Measurements from ENCODE around the gene ATP8B3. TPM values are rescaled to one million over a fixed set of nuclear protein-coding genes. Genes with fewer than 3 reads are reported as not detected.
"Not testable (repeated sequence)": the region's sequence is repeated elsewhere in the genome, so short reads cannot be mapped to it uniquely, and the experiment has no call there.

The ATP8B3 gene
- total RNA-seq, 1 donor from 2014 or later = not detected

DNA sequence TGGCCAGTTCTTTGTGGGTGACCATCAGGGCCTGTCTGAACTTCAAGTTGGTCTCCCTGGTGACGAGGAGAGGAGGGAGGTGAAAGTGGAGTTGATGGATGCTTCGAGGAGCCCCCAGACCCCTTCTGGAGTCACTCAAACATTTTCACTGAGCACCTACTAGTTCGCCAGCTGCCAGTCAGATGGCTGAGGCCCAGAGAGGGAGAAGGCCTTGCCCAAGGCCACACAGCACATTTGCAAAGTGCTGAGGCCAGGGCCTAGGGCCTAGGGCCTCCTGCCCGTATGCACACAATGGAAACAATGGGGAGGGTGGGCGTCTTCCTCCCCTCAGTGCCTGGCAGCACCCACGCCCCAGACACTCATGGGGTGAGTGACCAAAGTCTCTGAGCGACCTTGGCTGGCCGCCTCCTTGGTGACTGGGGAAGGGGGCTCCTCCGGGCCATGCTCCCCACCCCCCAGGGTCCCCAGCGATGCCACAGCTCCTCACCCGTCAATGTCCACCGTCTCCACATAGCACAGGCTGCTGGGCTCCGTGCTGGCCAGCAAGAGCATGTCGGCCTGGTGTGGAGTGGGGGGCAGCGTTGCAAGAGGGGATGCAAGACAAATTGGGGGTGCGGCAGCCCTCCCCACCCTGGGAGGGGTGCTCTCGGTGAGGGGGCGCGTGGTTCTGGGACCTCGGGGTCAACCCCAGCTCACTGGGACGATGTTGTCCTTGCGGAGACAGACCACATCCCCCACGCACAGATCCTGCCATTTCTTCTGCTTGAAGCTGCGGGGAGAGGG, 6.5 kb downstream of the ATP8B3 start:
- no peak for DNase-seq (ENCODE audit: low spot score in 2 of 2)
- no peak for FAIRE-seq

DNA sequence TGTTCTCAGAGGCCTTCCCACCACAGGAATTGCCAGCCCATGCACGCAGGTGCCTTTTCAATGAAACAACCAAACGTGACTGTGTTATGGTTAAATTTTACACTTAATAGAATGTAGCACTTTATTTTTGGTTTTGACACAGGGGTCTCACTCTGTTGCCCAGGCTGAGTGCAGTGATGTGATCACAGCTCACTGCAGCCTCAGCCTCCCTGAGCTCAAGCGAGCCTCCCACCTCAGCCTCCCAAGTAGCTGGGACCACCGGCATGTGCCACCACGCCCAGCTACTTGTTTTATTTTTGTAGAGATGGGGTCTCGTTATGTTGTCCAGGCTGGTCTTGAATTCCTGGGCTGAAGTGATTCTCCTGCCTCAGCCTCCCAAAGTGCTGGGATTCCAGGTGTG, 7.2 kb downstream of the ATP8B3 start:
- FAIRE-seq (no peak), DNase-seq (ENCODE audit: low spot score in 2 of 2) (no peak)

DNA sequence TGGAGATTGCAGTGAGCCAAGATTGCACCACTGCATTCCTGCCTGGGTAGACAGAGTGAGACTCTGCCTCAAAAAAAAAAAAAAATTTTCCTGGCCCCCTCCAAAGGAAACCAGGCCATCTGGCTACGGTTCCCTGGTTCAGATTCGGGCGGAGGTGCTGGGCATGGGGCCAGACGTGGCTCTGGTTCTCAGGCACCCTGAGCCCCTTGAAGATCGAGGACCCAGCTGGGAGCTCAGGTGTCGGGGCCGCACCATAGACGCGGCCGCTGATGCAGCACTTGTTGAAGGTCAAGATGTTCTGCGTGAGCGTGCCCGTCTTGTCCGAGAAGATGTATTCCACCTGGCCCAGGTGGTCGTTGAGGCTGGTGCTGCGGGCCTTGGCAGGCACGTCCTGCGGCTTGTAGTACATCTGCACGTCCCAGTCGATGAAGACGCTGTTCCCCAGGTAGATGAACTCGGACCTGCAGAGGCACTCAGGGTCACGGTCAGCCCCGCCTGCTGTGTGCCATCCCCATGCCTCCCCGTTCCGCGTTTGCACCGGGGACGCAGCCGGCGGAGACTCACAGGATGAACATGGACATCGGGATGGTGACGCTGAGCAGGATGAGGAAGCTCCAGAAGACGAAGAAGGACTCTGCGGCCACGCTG, 12.3 kb downstream of the ATP8B3 start:
- FAIRE-seq = no peak
- no peak for DNase-seq (ENCODE audit: low spot score in 2 of 2)

DNA sequence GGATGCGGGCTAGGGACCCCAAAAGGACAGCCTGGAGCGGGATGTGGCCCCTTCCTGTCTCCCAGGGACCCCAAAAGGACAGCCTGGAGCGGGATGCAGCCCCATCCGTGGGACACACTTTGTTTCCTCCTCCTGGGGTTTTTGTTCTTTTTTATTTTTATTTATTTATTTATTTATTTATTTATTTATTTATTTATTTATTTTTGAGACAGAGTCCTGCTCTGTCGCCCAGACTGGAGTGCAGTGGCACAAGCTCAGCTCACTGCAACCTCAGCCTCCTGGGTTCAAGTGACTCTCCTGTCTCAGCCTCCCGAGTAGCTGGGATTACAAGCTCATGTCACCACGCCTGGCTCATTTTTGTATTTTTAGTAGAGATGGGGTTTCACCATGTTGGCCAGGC, 14.8 kb downstream of the ATP8B3 start:
- not testable (repeated sequence) for FAIRE-seq

DNA sequence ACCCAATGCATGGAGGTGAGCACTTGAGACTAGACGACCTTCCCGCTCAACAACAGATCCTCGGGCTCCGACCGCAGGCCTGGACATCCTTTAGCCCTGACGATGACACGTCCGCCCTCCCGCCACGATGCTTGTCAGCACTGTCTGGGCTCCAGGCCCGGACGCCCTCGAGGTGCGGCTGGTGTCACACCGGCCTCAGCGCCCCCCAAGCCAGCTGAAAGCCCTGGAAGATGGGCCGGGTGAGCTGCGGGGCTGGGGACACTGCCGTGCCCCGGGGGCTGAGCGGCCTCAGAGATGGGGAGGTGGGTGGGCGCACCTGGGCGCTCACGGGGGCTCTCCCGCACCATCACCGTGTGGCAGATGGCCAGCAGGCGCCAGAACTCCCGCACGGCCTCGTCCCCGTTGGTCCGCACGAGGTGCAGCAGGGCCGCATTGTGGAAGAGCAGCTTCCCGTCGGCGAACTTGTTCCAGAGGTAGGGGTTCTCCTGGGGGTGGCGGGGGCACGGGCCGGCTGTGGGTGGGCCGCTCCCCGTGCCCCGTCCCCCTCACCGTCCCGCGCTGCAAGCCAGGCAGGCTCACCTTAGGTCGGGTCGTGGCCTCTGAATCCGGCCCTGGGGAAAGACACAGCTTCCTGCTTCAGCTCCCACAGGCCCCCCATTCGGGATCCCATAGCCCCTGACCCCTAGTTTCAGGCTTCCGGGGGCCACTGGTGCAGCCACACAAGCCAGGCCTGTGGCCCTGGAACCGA, 15.5 kb downstream of the ATP8B3 start:
- FAIRE-seq (no peak), DNase-seq (ENCODE audit: low spot score in 2 of 2) (no peak)

More for the DNA sequence above, 14.8 kb downstream of the ATP8B3 start:
- DNase-seq (ENCODE audit: low spot score in 2 of 2) = not testable (repeated sequence)

DNA sequence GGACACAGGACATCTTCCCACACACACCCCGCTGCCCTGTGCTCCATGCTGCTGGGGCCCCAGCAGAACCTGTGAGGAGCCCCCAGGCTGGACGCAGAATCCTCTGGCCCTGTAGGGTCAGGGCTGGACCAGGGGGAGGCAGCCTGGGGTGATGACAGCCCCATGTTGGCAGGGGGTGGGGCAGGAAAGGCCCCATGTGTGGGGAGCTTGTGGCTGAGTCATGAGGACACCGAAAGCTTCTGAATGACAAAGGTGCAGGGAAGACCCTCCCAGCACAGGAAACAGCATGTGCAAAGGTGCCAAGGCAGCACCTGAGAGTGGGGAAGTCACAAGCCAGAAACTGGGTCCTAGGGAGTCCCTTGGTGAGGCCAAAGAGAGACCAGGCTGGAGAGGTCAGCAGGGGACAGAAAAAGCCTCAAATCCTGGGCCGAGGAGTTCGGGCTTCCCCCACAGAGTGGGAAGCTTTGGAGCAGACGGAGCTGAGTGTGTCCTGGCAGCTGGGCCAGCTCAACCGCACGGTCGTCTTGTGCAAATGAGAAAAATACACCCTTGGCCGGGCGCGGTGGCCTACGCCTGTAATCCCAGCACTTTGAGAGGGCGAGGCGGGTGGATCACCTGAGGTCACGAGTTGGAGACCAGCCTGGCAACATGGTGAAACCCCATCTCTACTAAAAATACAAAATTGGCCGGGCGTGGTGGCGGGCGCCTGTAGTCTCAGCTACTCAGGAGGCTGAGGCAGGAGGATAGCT, 17.5 kb downstream of the ATP8B3 start:
- FAIRE-seq = no peak

DNA sequence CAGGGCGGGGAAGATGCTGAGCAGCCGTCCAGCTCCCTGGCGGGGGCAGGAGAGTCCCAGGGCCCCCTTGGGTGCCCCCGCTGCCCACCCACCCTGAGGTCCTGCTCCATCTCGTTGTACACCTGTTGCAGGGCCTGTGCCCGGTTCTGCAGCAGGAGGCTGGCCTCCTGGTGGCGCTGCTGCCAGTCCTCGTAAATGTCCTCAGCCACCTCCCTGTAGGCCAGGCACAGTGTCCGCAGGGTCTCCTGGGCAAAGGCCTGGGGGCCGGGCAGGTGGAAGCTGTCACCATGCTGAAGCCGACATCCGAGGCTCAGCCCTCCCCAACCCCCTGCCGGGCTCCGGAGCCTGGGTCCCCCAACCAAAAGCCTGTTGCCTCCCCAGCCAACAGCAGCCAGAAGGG, 20.2 kb downstream of the ATP8B3 start:
- no peak for DNase-seq (ENCODE audit: low spot score in 2 of 2)

More for the DNA sequence above, 17.5 kb downstream of the ATP8B3 start:
- no peak for DNase-seq (ENCODE audit: low spot score in 2 of 2)

DNA sequence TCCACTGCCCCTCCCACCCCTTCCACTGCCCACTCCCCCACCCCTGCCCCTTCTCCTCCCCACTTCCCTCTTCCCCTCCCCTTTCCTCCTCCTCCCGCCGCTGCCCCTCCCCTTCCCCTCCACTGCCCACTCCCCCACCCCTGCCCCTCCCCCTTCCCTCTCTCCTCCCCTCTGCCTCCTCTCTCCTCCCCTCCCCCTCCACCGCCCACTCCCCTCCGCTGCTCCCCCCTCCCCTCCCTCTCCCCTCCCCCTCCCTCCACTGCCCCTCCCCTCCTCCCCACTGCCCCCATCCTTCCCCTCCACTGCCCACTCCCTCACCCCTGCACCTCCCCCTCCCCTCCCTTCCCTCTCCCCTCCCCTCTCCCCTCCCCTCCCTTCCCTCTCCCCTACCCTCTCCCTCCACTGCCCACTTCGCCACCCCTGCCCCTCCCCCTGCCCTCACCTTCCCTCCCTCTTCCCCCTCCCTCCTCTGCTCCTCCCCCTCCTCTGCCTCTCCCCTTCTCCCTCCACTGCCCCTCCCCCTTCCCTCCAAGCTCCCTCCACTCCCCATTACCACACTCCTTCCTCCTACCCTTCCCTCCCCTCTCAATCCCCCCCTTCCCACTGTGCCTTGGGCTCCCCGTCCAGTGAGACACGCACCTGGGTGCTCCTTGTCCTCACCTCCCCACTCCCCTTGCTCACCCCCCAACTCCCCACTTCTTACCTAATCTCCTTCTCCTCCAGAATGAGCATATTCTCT, 21.9 kb downstream of the ATP8B3 start:
- FAIRE-seq (no peak), DNase-seq (ENCODE audit: low spot score in 2 of 2) (no peak)

More for the DNA sequence above, 20.2 kb downstream of the ATP8B3 start:
- no peak for FAIRE-seq

DNA sequence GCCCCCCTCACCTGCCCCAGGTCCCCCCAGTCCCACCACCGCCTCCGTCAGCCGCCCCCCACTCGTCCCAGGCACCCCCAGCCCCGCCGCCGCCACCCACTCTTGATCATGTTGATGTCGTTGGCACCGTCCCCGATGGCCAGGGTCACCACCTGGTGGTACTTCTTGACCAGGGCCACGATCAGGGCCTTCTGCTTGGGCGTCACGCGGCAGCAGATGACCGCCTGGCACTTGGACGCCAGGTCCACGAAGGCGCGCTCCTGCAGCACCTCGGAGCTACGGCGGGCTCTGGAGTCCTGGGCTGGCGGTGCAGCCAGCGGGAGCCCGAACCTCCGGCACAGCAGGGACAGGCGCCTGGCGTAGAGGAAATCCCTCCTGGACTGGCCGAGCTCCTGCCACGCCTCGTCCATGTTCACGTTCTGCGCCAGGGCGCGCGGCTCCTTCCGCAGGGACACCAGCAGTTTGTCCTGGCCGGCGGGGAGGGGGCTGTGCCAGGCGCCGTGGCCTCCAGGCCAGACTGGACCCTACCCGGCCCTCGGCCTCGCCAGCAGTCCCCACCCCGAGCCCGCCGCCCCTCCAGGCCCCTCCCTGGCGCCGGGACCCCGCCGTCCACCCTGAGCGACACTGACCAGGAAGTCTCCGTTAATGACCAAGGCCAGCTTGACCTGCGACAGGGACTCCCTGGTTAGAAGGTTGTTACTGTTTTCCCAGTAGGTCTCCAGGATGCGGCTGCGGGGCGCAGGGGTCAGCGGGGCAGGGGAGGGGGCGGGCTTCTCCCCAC, 22.6 kb downstream of the ATP8B3 start:
- FAIRE-seq (no peak), DNase-seq (ENCODE audit: low spot score in 2 of 2) (no peak)

DNA sequence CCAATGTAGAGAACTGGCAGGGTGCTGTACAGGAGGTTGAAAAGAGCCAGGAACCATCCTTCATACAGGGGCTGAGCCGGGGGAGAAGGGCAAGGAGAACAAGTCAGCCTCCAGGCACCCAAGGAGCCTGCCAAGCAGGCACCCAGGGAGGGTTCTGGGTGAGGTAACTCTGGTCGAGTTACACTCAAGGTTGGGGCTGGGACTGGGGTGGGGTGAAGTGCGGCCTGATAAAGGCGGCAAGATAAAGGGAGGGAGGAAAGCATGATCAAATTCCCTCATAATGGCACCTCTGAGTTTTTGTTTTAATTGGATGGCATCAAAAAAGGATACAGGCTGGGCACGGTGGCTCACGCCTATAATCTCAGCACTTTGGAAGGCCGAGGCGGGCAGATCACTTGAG, 25.0 kb downstream of the ATP8B3 start:
- FAIRE-seq = no peak
- no peak for DNase-seq (ENCODE audit: low spot score in 2 of 2)

DNA sequence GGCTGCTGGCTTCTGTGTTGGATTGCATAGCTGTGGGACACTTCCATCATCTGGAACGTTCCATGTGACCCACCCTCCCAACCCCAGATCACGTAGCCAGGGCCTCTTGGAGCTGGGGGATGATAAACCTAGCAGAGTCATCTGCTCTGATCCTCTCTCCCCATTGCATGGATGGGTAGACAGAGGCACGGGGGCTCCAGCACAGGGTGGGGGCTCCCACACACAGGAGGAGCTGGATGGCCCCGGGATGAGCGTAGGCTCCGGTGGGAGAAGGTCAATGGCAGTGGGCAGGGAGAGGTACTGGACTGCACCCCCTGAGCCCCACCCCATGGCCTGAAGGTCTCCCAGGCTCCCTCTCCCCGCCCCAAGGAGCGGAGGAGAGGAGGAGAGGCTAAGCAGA, 25.4 kb downstream of the ATP8B3 start:
- FAIRE-seq = no peak
- no peak for DNase-seq (ENCODE audit: low spot score in 2 of 2)

DNA sequence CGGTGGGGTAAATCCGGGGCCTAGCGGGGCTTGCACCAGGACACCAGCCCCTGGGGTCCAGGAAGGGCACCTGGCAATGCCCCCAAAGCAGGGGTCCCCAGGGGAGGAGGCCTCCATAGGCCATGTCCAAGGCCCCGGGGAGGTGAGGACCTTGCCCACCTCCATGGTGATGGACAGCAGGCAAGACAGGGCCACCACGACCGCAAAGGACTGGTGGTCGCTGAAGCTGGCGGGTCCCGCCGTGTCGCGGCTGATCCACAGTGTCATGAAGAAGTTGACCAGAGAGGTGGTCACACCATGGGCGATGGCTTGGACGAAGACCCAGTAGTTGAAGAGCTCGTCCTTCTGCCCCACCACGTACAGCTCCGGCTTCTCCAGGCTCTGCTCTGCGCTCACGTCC, 26.8 kb downstream of the ATP8B3 start:
- DNase-seq (ENCODE audit: low spot score in 2 of 2) = no peak
- FAIRE-seq = no peak

DNA sequence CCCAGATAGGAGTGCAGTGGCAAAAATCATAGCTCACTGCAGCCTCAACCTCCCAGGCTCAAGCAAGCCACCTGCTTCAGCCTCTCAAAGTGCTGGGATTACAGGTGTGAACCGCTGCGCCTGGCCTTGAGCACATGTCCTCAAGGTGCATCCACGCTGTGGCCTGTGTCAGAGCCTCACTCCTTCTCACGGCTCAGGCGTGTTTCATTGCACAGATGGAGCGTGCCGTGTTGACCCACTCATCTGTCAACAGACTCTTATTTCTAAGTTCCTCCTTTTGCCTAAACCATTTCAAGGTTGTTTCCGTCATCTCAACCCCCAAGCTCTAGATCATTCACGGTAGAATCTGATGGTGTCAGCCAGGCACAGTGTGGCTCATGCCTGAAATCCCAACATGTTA, 28.2 kb downstream of the ATP8B3 start:
- no peak for FAIRE-seq
- no peak for DNase-seq (ENCODE audit: low spot score in 2 of 2)

DNA sequence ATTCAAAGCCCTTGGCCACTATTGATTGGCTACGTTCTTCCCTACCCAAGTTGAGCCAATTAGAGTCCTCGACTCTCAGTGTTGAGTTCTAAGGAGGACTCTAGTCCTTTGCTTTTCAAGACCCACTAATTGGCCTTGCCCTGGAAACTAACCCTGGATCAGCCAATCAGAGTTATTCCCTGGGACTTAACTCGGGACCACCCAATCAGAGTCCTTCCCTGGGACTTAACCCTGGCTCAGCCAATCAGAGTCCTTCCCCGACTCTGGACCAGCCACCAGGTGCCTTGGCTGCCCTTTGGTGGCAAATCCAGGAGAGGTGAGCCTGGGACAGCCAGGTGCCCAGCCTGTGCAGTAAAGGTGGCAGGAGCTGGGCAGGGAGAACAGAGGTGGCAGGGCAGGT, 28.7 kb downstream of the ATP8B3 start:
- DNase-seq (ENCODE audit: low spot score in 2 of 2) = no peak
- FAIRE-seq = no peak

DNA sequence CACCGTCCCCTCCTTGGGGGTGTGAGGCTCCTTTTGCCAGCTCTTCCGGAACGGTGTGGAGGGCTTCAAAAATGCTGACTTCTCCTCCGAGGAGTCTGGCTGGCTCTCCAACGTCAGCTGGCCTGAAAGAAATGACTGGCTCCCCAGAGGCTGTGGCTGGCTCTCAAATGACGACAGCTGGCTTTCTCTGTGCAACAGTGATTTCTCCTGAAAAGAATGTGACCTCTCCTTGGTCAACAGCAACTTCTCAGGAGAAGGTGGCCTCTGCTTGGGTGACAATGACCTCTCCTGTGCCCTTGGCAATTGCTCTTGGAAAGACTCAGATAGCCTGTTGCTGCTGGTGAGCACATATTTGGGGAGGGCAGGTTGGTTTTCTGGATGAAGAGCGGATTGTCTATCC, 29.6 kb downstream of the ATP8B3 start:
- FAIRE-seq (no peak), DNase-seq (ENCODE audit: low spot score in 2 of 2) (no peak)

DNA sequence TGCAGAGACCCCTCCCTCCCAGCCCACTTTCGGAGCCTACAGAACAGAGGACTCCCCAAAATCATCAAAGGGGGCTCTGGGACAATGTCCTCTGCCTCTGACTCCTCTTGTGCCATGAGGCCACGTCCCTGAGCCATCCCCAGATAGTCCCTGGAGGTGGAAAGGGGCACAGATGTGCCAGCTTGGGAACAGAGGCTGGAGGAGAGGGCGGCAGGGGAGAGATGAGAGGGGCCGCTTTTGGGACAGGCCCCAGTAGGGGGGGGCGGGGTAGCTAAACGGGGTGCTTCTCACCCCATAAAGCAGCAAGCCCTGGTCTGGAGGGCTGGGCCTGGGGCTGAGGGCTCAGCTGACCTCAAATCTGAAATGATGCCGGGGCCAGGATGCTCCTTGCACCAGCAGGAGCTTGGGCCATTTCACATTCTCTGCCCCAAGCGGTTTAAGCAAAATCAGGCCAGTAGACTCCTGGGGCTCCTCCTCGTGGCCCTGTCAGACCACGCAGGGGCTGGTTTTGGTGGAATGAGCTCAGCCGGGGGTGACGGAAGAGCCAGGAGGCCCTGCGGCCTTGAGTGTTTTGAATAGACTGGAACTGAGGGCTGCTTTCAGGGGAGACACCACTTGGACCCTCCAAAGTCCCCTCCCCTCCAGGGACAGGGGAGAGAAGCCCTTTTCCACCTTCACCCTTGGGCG, 31.7 kb downstream of the ATP8B3 start:
- DNase-seq (ENCODE audit: low spot score in 2 of 2) (no peak), FAIRE-seq (no peak)

DNA sequence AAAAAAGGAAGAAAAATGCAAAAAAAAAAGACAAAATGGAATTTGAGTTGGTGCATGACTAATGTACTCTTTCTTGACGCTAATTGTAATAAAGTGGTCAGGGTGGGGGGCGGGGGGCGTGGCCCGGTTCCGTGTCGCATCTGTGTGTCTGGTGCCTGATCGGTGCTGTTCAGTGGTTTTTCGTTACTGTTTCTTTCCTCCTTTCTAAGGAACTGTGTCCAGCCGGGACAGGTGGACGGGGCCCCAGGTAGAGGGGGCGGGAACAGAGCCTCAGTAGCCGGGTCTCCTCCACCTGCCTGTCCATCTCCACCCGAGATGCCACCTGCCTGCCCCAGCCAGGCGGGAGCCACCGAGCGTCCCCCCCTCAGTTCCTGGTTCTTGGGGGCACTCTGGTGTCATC, 32.5 kb downstream of the ATP8B3 start:
- FAIRE-seq (no peak), DNase-seq (ENCODE audit: low spot score in 2 of 2) (no peak)

DNA sequence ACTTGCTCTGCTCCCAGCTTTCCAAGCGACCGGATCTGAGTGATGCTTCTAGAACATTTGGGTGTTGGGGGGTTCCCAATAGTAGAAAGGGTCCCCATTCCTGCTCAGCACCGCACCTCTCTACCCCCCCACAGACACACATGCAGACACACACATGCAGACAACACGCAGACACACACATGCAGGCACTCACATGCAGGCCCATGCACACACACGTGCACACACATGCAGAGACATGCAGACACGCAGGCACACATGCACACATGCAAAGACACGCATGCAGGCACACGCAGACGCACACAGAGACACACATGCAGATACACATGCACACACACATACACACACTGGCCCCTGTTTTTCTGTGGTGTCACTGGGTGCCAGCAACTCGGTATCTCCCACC, 34.9 kb downstream of the ATP8B3 start:
- DNase-seq (ENCODE audit: low spot score in 2 of 2) (no peak), FAIRE-seq (no peak)
